Measurements from ENCODE around the gene C1QTNF5.

GRCh38 chr11:119317592-119318239 lies 23.0 kb downstream of the C1QTNF5 start:
- TF ChIP-seq, protein P1, sequence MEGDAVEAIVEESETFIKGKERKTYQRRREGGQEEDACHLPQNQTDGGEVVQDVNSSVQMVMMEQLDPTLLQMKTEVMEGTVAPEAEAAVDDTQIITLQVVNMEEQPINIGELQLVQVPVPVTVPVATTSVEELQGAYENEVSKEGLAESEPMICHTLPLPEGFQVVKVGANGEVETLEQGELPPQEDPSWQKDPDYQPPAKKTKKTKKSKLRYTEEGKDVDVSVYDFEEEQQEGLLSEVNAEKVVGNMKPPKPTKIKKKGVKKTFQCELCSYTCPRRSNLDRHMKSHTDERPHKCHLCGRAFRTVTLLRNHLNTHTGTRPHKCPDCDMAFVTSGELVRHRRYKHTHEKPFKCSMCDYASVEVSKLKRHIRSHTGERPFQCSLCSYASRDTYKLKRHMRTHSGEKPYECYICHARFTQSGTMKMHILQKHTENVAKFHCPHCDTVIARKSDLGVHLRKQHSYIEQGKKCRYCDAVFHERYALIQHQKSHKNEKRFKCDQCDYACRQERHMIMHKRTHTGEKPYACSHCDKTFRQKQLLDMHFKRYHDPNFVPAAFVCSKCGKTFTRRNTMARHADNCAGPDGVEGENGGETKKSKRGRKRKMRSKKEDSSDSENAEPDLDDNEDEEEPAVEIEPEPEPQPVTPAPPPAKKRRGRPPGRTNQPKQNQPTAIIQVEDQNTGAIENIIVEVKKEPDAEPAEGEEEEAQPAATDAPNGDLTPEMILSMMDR (IDR thresholded peaks at IDR 0.05), result no peak
- TF ChIP-seq POLR2A (IDR thresholded peaks at IDR 0.05) (peak in 1 of 2 donors; percentile 18), EP300 (IDR thresholded peaks at IDR 0.05) (no peak), POLR2AphosphoS5 (IDR thresholded peaks at IDR 0.05) (no peak)

Measured in gastroesophageal sphincter (tissue), 3 donors.